Activated CD4-positive, alpha-beta T cell treated with anti-CD3 and anti-CD28 coated beads for 48 hours (primary cell): ENCODE results near the gene GABRB2.

Source experiments
- DNase-seq: peaks from one replicate; pipeline ENCODE4 v3.0.0-alpha.2; 2020

GABRB2 gene

DNA sequence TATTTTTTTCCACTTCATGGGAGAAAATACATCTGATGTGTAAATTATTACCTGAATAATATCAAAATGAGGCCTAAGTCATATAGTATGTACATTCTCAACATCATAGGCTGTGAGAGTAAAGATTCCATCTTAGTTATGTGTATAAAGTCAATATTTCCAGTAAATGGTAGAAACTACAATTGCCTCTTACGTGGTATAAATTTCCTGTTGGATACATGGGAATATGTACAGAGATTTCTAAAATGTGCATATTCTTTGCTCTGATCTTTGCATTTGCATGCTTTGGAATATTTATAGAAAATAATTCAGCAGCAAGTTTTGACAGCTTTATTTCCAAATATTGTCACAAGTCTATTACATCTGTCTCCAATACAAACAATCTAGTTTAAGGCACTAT is 78.8 kb downstream of the GABRB2 start:
- no peak for DNase-seq

GRCh38 chr5:161460741-161461140 is 85.8 kb downstream of the GABRB2 start:
- DNase-seq: no peak

- no peak for DNase-seq
Measured at GRCh38 chr5:161446655-161447054, 99.9 kb downstream of the GABRB2 start.

- no peak for DNase-seq
Measured at GRCh38 chr5:161442471-161442870, 104.1 kb downstream of the GABRB2 start.

DNA sequence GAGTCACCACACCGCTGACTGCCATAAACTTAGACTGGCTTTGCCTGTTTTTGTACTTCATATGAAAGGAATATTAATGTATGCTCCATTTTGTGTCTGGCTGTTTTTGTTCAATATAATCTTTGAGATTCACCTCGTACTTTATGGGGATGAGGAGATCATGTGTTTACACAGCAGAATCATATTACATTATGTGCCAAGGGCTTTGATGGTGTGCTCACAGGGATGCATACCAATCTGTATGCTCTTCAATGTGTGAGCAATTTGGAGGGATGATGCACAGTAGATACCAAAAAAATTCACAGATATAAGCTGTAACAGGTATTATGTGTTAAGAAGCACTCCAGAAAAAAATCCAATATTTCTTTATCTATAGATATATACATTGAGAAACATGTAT is 113.7 kb downstream of the GABRB2 start:
- no peak for DNase-seq

GRCh38 chr5:161431963-161432362 is 114.6 kb downstream of the GABRB2 start:
- no peak for DNase-seq

DNA sequence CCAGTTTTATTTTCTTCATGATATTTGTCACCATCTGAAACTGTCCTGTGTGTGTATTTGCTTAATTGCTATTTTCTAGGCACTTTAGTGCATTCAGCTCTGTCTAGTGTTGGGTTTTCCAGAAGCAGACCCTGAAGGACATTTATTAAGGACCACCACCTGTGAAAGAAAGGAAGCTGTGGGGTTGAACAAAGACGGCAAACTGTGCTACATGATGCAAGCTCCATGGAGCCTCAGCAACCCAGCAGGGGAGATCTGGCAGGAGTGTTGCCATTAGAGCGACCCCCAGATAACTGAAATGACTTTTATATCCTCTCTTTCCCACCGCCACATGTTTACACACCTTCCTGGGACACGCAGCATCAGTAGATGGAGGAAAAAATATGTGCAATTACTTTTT is 125.5 kb downstream of the GABRB2 start:
- DNase-seq: no peak

DNA sequence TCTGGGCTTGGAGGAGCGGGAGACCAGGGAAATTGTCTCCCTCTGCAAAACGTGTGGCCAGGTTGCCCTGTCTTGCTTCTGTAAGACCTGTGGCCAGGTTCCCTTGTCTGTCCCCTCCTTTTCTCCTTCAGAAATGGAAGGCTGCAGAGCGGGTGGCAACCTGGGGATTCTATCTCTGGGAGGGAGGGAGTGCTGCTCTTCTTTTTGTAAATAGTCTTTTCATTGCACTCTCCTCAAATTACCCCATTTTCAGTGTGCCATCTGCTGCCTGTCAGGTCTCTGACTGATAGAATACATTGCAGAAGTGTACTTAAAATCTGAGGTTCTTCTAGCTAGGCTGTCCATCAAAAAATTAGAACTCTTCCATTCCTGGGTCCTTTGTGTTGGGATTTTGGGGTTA is 126.0 kb downstream of the GABRB2 start:
- DNase-seq: no peak

DNA sequence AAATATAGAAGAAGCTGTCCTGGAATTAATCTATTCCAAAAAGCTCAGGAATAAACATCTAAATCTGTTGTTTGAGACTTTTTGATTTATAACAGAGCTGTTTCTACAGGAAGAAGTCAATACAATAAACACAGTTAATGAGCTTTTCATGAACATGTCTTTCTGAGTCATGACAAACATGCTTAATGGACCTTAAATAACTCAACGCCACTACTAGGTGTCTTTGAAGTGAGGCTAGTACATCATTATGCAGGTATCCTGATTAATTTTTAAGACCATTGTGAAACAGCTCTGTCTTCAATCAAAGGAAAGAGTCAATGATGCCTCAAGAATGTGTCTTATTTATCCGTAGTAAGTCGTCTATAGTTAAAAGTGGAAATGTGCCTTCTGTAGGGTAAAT is 131.6 kb downstream of the GABRB2 start:
- DNase-seq: no peak

GRCh38 chr5:161414037-161414436 is 132.5 kb downstream of the GABRB2 start:
- DNase-seq: no peak

DNA sequence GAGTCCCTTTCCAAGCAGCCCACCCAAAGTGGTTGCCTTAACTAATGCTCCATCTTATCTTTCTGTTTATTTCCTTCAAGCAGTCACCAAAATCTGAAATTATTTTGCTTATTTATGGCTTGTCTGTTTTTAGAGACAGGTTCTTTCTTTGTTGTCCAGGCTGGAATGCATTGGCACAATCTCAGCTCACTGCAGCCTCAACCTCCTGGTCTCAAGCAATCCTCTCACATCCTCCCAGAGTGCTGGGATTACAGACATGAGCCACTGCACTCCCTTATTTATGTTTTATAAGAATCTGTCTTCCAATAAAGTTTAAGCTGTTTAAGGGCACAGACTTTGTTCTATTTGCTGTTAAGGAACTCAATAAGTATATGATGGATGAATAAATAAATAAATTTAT is 133.7 kb downstream of the GABRB2 start:
- DNase-seq: no peak

GRCh38 chr5:161411156-161411555 is 135.4 kb downstream of the GABRB2 start:
- no peak for DNase-seq

DNA sequence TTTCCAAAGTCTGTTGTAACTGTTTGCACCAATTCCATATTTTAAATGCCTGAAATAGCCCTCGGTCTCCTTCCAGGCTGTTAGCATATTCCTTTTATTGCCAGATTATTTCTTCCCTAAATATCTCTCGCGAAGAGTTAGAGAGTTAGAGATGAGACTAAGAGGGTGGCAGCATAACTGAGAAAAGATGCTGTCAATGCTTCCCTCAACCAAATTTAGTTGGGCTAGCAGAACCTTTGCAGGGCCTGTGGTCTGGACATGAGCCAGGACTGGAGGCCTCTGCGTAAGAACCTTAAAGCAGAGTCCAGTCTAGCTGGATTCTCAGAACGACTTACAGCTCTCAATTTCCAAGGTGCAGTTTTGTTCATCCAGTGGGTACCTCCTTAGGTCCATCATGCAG is 135.9 kb downstream of the GABRB2 start:
- DNase-seq: no peak

GRCh38 chr5:161409471-161409870 is 137.1 kb downstream of the GABRB2 start:
- DNase-seq: no peak

- DNase-seq: no peak
Measured at GRCh38 chr5:161406880-161407279, 139.6 kb downstream of the GABRB2 start.

DNA sequence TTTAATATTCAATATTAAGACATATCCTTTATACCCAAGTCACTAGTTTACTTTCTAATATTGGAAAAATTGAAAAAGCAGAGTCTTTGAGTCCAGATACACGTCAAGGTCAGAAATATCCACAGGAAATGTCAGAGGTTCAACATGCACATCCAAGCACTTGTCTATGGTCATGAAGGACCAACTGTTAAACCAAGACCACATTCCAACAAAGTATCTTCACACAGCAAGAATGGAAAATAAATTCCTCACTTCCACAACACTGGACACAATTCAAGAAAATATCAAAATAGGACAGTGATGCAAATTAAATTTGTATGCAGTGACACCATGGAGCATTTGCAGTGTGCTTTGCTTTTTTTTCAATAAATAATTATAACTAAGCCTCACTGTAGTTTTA is 142.5 kb downstream of the GABRB2 start:
- no peak for DNase-seq

GRCh38 chr5:161403121-161403520 is 143.4 kb downstream of the GABRB2 start:
- no peak for DNase-seq

DNA sequence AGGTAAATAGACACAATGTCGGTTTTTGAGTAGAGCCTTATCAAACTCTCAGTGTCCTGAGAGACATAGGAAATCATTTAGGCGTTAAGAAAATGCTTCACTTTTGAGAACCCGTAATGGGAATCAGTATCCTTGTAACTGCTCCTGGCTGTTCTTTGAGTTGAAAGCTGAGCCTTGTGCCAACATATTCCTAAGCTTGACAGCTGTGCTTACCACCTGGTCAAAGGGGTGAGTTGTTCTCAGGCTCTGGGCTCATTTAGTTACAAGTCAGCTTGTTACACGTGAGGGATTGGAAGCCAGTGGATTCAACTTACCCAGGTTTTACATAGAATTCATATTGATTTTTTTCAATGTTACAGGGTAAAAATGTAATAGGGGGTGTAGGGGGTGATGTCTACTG is 145.9 kb downstream of the GABRB2 start:
- no peak for DNase-seq

DNA sequence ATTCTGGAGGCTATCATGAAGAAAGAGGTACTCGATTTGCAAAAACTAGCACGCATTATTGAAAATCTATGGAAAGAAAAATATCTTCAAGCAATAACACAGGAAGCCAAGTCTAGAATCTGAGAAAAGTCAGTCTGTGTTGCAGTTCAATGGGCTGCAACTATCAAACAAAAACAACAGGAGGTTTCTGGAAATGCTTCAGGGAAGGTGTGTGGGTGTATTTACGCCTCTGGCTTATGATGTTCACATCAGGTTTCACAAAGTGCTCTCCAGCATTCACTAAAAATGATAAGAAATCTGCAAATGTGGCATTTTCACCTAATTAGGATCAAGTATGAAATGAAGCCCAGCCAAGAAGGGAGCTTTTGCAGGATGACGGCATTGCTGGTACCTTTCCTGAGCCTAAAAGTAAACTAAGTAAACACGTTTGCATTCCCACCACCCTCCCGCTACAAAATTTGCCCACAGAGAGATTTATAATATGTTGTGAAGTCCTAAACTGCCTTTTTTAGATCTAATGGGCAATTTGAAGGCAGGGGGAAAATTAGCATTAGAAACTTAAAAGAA is 146.4 kb downstream of the GABRB2 start:
- no peak for DNase-seq

DNA sequence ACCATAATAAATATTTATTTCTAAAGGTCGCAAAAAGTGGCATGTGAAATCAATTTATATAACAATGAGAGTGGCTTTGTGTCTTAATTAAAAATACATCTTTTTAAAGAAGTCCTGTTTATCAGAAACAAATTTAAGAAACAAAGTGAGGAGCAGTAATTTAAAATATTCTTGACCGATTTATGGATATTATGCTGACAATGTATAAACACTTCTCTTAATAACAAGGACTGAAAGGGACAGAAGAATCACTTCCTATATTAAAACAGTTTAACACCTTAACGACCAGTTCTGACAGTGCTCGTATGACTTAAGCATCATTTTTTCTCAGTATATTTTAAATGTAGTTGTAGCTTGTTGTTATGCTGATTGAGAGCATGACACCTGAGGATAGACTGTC is 149.1 kb downstream of the GABRB2 start:
- DNase-seq: no peak

- DNase-seq: no peak
Measured at GRCh38 chr5:161396171-161396570, 150.4 kb downstream of the GABRB2 start.

- DNase-seq: no peak
Measured at GRCh38 chr5:161391724-161392123, 154.8 kb downstream of the GABRB2 start.

DNA sequence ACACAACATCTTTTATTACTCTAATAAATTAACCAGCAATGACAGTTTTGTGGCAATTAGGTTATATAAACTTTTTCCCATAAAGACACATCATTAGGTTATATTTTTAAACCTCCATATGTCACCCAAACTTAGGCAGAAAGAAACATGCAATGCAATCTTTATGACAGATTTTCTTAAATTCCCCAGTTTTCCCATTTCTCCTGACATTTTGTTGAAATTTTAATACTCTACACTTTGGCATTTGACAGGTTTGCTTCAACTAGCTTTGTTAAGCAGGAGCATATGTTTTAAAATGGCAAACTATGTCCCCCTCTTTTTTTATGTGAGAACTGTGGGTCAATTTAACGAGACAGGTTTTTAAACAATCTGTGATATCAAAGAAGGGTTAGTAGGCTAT is 155.5 kb downstream of the GABRB2 start:
- DNase-seq: no peak

DNA sequence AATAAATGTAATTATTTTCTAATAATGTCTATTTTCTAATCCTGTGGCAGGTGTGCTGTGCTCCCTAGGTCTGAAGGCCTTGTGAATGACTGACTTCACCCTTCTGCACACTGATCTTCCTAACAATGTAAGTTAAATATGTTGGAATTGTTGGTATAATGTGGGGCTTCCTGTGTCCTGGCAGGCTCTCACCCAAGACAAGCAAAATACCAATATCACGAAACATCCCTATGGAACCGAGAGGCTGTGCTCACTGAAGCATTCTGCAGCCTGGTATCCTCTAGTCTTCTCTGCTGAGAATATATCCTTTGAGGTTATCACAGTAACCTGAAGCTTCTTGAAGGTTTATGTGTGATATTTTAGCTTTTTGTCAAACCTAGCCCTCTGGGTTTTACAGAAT is 159.4 kb downstream of the GABRB2 start:
- DNase-seq: no peak

DNA sequence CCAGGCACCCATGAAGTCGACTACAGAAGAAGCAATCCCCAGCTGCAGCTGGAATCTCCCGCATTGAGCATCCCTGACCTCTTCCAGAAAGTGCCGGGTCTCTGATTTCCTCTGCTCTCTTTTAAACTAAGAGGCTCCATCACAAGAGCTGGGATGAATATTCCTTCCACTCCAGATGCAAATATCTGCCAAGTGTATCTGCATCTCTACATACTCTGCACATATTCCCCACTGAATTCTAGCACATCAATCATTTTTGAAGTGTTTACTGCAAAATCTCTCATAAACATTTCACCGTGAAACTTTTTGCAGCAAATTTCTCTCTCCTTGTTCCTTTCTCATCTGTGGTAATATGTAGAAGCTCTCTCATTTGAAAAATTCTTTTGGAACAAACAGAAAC is 161.5 kb downstream of the GABRB2 start:
- no peak for DNase-seq

DNA sequence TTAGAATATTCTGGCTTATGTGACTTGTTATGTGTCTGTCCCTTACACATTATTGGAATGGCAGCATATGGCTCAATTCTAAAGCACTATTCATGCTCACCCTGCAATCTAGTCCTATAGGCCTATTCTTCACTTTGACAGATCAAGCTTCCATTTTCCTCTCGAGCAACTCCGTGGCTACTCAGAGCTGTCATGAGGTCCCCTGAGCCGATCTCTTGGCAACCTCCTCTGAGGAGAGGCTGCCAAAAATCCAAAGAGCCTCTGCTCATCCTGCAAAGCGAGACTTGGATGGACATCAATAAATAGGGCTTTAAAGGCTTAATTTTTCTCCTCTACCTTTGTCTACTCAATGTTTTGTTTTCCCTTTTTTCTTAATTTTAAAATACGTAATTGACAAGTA is 163.8 kb downstream of the GABRB2 start:
- no peak for DNase-seq
